Measurements from ENCODE around the gene SLC51B.
A peak's percentile ranks its signal among the peaks of the same experiment; 100 is the strongest.
"Not testable (repeated sequence)": the region's sequence is repeated elsewhere in the genome, so short reads cannot be mapped to it uniquely, and the experiment has no call there.

Gene SLC51B

DNA sequence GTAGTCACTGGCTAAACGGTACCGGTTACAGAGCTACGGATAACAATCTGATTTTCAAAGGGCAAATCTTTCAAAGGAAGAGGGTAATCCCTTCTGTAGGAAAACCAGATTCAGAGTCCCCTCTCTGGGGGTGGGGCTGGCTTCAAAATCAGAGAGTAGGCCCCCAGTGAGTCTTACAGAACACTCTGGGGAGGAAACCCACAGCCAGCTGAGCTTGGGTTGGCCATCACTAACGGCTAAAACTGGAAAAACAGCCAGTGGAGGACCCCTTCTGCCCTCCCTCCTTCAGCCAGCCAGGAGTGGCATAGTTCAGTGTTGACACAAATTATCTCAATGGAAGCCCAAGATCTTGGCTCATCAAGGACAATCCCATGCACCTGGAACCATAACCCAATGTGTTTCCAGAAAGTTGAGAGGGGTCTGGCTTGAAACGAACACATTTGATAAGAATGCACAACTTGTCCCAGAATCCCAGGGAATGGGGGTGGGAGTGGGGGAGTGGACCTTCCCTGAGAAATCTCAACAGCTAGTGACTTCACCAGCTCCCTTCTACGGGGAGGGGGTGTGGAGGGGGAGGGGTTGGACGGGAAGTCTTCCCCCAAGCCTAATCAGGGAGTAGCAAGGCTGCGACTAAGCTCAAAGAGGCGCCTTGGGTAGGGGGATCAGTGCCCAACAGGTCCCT, 21.6 kb downstream of the SLC51B start:
- DNase-seq (ENCODE audit: low read depth) = no peak

GRCh38 chr15:65067317-65067644, 22.1 kb downstream of the SLC51B start:
- DNase-seq (ENCODE audit: low read depth) = no peak

DNA sequence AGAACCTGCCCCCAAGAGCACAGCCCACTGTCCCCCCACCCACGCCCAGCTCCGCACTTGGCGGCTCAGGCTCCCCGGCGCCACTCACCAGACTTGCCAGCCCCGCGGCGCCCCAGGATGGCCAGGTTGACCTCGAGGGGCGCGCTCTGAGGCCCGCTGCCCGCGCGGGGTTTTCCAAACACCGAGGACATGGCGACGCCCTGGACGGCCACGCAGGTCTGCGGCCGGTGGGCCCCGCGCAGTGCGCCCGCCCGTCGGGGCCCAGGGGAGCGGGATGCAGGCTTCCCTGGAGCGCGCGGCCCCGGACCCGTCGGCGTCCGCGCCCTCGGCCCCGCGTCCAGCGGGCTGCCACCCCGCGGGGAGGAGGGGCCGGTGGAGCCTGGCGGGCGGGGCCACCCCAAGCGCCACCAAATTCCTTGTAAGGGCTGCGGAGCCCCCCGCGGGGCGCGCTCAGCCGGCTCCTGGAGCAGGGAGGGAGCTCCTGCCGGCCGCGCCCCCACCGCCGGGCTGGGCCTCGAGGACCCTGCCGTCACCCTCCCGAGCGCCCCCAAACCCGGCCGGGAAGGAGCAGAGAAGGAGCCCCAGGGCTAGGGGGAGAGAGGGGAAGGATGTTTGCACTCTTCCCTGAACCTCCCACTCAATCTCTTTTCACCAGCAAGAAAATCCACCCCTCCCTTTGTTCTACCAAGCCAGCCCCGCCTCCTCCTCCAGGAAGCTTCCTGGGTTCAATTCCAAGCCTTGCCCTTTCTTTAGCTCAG, 22.6 kb downstream of the SLC51B start, which contains the start of gene RASL12:
Gene RASL12, minus strand, starts transcription at position 347 of the 758 bp plus-strand sequence. Its CDS starts 156 bp downstream, at position 191.
- no peak for DNase-seq (ENCODE audit: low read depth)

GRCh38 chr15:65068403-65068788, 23.2 kb downstream of the SLC51B start:
- no peak for DNase-seq (ENCODE audit: low read depth)

GRCh38 chr15:65069179-65069578, 24.0 kb downstream of the SLC51B start:
- no peak for DNase-seq (ENCODE audit: low read depth)

DNA sequence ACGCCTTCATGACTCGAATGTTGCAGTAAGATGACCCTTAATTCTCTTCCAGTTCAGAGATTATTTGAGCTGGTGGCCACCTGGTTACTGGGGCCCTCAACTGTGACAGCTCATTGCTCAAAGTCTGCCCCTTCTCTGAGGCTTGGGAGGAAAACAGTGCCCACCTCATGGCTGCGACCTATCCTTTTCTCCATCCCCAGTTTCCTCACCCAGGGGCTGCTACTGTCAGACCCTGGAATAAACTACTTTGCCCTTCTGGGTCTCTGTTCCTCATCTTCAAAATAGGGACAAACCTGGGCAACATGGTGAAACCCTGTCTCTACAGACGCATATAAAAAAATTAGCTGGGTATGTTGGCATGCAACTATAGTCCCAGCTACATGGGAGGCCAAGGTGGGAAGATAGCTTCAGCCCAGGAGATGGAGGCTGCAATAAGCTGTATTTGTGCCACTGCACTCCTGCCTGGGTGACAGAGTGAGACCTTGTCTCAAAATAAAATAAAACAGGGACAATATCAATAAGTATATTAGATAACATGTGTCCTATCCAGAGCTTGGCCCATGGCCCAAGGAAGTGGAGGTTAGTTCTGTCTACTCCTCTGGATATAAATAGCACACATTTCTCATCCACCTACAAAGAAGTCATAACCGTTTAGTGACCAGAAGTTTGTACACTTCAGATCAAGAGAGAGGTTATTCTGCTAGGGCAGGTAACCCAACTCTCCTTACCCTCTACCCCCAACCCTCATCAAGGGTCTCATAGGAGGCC, 24.8 kb downstream of the SLC51B start:
- DNase-seq (ENCODE audit: low read depth) = no peak

GRCh38 chr15:65071381-65071811, 26.2 kb downstream of the SLC51B start:
- no peak for DNase-seq (ENCODE audit: low read depth)

- DNase-seq (ENCODE audit: low read depth) = no peak
Measured at GRCh38 chr15:65072027-65072426, 26.8 kb downstream of the SLC51B start.

- DNase-seq (ENCODE audit: low read depth) = no peak
Measured at GRCh38 chr15:65072617-65073016, 27.4 kb downstream of the SLC51B start.

DNA sequence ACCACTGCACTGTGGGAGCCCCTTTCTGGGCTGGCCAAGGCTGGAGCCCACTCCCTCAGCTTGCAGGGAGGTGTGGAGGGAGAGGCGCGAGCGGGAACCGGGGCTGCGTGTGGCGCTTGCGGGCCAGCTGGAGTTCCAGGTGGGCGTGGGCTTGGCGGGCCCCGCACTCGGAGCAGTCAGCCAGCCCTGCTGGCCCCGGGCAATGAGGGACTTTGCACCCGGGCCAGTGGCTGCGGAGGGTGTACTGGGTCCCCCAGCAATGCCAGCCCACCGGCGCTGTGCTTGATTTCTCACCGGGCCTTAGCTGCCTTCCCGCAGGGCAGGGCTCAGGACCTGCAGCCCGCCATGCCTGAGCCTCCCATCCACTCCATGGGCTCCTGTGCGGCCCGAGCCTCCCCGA, 29.8 kb downstream of the SLC51B start:
- not testable (repeated sequence) for DNase-seq (ENCODE audit: low read depth)

- not testable (repeated sequence) for DNase-seq (ENCODE audit: low read depth)
Measured at GRCh38 chr15:65075607-65076395, 30.6 kb downstream of the SLC51B start.

DNA sequence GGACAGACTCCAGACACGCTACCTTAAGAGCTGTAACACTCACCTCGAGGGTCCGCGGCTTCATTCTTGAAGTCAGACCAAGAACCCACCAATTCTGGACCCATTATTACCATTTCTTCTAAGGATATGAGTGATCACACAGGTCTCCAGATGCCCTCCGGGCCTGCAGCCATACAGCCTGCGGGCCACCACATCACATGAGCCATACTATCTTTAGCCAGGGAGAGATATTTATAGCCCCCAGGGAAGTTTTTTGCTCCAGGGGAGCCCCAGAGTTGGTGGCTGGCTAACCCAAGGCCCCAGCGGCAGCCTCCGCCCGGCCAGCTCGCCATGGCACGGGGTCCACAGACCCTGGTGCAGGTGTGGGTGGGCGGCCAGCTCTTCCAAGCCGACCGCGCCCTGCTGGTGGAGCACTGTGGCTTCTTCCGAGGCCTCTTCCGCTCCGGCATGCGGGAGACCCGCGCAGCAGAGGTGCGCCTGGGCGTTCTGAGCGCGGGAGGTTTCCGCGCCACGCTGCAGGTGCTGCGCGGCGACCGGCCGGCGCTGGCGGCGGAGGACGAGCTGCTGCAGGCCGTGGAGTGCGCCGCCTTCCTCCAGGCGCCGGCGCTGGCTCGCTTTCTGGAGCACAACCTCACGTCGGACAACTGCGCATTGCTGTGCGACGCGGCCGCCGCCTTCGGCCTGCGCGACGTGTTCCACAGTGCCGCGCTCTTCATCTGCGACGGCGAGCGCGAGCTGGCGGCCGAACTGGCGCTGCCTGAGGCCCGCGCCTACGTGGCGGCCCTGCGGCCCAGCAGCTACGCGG, 31.5 kb downstream of the SLC51B start, which contains the start of gene KBTBD13:
Gene KBTBD13, plus strand, starts transcription at position 261 of the 805 bp plus-strand sequence. Its CDS starts 70 bp downstream, at position 331.
- DNase-seq (ENCODE audit: low read depth) = no peak

DNA sequence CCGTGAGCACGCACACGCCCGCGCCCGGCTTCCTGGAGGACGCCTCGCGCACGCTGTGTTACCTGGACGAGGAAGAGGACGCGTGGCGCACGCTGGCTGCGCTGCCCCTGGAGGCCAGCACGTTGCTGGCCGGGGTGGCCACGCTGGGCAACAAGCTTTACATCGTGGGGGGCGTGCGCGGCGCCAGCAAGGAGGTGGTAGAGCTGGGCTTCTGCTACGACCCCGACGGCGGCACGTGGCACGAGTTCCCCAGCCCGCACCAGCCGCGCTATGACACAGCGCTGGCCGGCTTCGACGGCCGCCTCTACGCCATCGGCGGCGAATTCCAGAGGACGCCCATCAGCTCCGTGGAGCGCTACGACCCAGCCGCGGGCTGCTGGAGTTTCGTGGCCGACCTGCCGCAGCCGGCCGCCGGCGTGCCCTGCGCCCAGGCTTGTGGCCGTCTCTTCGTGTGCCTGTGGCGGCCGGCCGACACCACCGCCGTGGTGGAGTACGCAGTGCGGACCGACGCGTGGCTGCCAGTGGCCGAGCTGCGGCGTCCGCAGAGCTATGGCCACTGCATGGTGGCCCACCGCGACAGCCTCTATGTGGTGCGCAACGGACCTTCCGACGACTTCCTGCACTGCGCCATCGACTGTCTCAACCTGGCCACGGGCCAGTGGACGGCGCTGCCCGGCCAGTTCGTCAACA, 32.2 kb downstream of the SLC51B start:
- DNase-seq (ENCODE audit: low read depth) = no peak

DNA sequence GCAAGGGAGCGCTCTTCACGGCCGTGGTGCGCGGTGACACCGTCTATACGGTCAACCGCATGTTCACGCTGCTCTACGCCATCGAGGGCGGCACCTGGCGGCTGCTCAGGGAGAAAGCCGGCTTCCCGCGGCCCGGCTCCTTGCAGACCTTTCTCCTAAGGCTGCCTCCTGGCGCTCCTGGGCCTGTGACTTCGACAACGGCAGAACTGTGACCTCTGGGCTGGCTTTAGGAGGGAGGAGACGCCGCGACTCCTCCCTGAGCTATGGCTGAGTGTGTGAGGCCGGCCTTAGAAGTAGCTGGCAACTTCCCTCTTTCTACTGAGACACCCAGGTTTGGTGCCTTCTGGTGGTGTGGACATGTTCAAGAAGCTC, 32.8 kb downstream of the SLC51B start:
- DNase-seq (ENCODE audit: low read depth) = no peak

- DNase-seq (ENCODE audit: low read depth) = no peak
Measured at GRCh38 chr15:65079580-65079979, 34.4 kb downstream of the SLC51B start.

- DNase-seq (ENCODE audit: low read depth) = no peak
Measured at GRCh38 chr15:65081270-65081669, 36.1 kb downstream of the SLC51B start.

- DNase-seq (ENCODE audit: low read depth) = peak; percentile 9
Measured at GRCh38 chr15:65081758-65082157, 36.6 kb downstream of the SLC51B start.

GRCh38 chr15:65082303-65082953, 37.2 kb downstream of the SLC51B start:
- no peak for DNase-seq (ENCODE audit: low read depth)

GRCh38 chr15:65083262-65083701, 38.1 kb downstream of the SLC51B start:
- no peak for DNase-seq (ENCODE audit: low read depth)
